Activated CD4-positive, alpha-beta memory T cell treated with anti-CD3 and anti-CD28 coated beads, Interleukin-2, amount 10 ng/mL, durations not matched to agents 7 days and 5 days (primary cell): Measurements from ENCODE around the gene ANKS1A. TPM values are rescaled to one million over a fixed set of nuclear protein-coding genes. Genes with fewer than 3 reads are reported as not detected.

Experiments
- CTCF ChIA-PET: fragments of 350-600 bp; sonication (Branson Sonifier 250); formaldehyde crosslinking; loops from one replicate; lab custom pipeline; 2021; ENCODE audit warnings: antibody characterized with exemption, inconsistent platforms; lab: Charles Lee
- POLR2A ChIA-PET: fragments of 350-600 bp; sonication (Branson Sonifier 250); formaldehyde crosslinking; loops from one replicate; lab custom pipeline; 2021; ENCODE audit warnings: antibody characterized with exemption; lab: Charles Lee
- DNase-seq: peaks from one replicate; pipeline ENCODE4 v3.0.0-alpha.2; 2020
- H3K27ac Mint-ChIP-seq: one replicate; pipeline ENCODE4 v1.8.0; 2021; ENCODE audit warnings: mild to moderate bottlenecking, mixed read lengths
- H3K27me3 Mint-ChIP-seq: one replicate; pipeline ENCODE4 v1.8.0; 2021; ENCODE audit warnings: mixed read lengths
- H3K36me3 Mint-ChIP-seq: one replicate; pipeline ENCODE4 v1.8.0; 2021; ENCODE audit warnings: low read depth, mixed read lengths
- H3K4me1 Mint-ChIP-seq: one replicate; pipeline ENCODE4 v1.8.0; 2021; ENCODE audit warnings: mixed read lengths
- H3K4me3 Mint-ChIP-seq: one replicate; pipeline ENCODE4 v1.8.0; 2021; ENCODE audit warnings: mild to moderate bottlenecking, mixed read lengths
- H3K9me3 Mint-ChIP-seq: one replicate; pipeline ENCODE4 v1.8.0; 2021; ENCODE audit warnings: mixed read lengths
- total RNA-seq, 2 experiments: library from RNA; stranded (reverse); gene quantifications; one replicate each; pipeline ENCODE4 v1.2.3, GENCODE V29; 2021

The ANKS1A gene
- total RNA-seq, 2 experiments from 2014 or later = 8.8 to 9.5 TPM

- ChIA-PET POLR2A (no interaction called here), CTCF (interaction anchor here (1.8 kb wide), 1 partner anchor 10 kb away, joined by 3 read pairs; no protein-coding TSS in a partner anchor)
- H3K9me3 Mint-ChIP-seq = no peaks in the 10 kb centered on the region
- no peaks in the 10 kb centered on the region for H3K36me3 Mint-ChIP-seq
- DNase-seq = no peak
- no peaks in the 10 kb centered on the region for H3K27me3 Mint-ChIP-seq
- H3K4me3 Mint-ChIP-seq = no peak overlapping the region
- H3K27ac Mint-ChIP-seq = no peak overlapping the region
- peaks cover 13% of the 10 kb centered on the region for H3K4me1 Mint-ChIP-seq
Measured at GRCh38 chr6:35065870-35066269, 176.8 kb downstream of the ANKS1A start.

- no peak for DNase-seq
- Mint-ChIP-seq H3K4me1 (peaks cover 13% of the 10 kb centered on the region), H3K4me3 (no peak overlapping the region), H3K36me3 (no peaks in the 10 kb centered on the region), H3K27ac (no peak overlapping the region), H3K27me3 (no peaks in the 10 kb centered on the region), H3K9me3 (no peaks in the 10 kb centered on the region)
- ChIA-PET CTCF (no interaction called here), POLR2A (no interaction called here)
Measured at GRCh38 chr6:35067234-35067633, 178.2 kb downstream of the ANKS1A start.

DNA sequence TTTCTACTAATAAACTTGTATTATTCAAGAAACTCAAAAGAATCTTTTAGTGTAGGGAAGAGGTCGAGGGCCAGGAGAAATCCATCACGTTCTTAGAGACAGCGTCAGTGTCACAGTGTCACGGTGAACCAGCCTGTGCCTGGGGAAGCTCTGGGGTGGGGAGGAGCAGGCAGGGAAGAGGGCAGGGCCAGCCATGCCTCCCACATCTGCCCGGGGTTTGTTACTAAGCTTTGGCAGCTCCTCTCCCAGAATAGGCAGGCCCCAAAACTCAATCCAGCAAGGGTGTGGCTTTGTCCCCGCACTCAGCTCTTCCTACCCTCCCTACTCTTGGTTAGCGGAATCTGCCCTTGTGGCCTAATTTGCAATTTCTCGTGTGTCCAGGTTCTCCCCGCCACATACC is 179.2 kb downstream of the ANKS1A start:
- ChIA-PET CTCF (no interaction called here), POLR2A (no interaction called here)
- Mint-ChIP-seq H3K27me3 (no peaks in the 10 kb centered on the region), H3K36me3 (no peaks in the 10 kb centered on the region), H3K4me1 (peaks cover 4% of the 10 kb centered on the region), H3K9me3 (no peaks in the 10 kb centered on the region), H3K27ac (no peak overlapping the region), H3K4me3 (no peak overlapping the region)
- DNase-seq = no peak

- no peaks in the 10 kb centered on the region for H3K4me1 Mint-ChIP-seq
- ChIA-PET POLR2A (no interaction called here), CTCF (no interaction called here)
- no peak for DNase-seq
- H3K36me3 Mint-ChIP-seq = no peaks in the 10 kb centered on the region
- no peak overlapping the region for H3K4me3 Mint-ChIP-seq
- H3K27ac Mint-ChIP-seq = no peak overlapping the region
- H3K27me3 Mint-ChIP-seq = no peaks in the 10 kb centered on the region
- no peaks in the 10 kb centered on the region for H3K9me3 Mint-ChIP-seq
Measured at GRCh38 chr6:35068644-35069043, 179.6 kb downstream of the ANKS1A start.

GRCh38 chr6:35069262-35069661 is 180.2 kb downstream of the ANKS1A start:
- Mint-ChIP-seq H3K27ac (no peak overlapping the region), H3K36me3 (no peaks in the 10 kb centered on the region), H3K9me3 (no peaks in the 10 kb centered on the region), H3K4me1 (no peaks in the 10 kb centered on the region), H3K4me3 (no peak overlapping the region), H3K27me3 (no peaks in the 10 kb centered on the region)
- ChIA-PET POLR2A (no interaction called here), CTCF (interaction anchor here (0.6 to 0.7 kb wide), 2 partner anchors 85 to 484 kb away, joined by 3 read pairs; no protein-coding TSS in a partner anchor)
- no peak for DNase-seq

DNA sequence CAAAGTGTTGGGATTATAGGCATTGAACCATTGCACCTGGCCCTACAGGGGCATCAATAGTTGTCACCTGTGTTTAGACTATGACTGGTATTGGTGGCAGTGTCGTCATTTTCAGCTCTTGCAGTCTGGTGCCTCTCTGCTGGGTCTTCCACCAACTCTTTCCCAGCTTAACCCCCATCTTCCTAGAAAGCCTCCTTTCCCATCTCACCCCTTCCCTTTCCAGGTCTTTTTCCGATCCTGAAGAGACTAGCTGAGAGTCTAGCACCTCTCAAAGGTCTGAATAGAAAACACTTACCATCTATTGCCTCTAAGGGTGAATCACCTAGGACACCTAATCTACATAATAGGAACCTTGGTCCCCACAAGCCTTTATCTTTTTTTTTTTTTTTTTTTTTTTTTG is 181.1 kb downstream of the ANKS1A start:
- Mint-ChIP-seq H3K4me1 (no peaks in the 10 kb centered on the region), H3K27me3 (no peaks in the 10 kb centered on the region), H3K9me3 (no peaks in the 10 kb centered on the region)

GRCh38 chr6:35071347-35071994 is 182.4 kb downstream of the ANKS1A start:
- Mint-ChIP-seq H3K27ac (no peak overlapping the region), H3K27me3 (no peaks in the 10 kb centered on the region), H3K4me3 (no peak overlapping the region), H3K9me3 (no peaks in the 10 kb centered on the region), H3K4me1 (no peaks in the 10 kb centered on the region), H3K36me3 (no peaks in the 10 kb centered on the region)
- ChIA-PET POLR2A (no interaction called here), CTCF (no interaction called here)
- DNase-seq = no peak

More for the DNA sequence above, 181.1 kb downstream of the ANKS1A start:
- DNase-seq = no peak
- no peak overlapping the region for H3K4me3 Mint-ChIP-seq
- ChIA-PET POLR2A (no interaction called here), CTCF (no interaction called here)
- no peak overlapping the region for H3K27ac Mint-ChIP-seq
- no peaks in the 10 kb centered on the region for H3K36me3 Mint-ChIP-seq

DNA sequence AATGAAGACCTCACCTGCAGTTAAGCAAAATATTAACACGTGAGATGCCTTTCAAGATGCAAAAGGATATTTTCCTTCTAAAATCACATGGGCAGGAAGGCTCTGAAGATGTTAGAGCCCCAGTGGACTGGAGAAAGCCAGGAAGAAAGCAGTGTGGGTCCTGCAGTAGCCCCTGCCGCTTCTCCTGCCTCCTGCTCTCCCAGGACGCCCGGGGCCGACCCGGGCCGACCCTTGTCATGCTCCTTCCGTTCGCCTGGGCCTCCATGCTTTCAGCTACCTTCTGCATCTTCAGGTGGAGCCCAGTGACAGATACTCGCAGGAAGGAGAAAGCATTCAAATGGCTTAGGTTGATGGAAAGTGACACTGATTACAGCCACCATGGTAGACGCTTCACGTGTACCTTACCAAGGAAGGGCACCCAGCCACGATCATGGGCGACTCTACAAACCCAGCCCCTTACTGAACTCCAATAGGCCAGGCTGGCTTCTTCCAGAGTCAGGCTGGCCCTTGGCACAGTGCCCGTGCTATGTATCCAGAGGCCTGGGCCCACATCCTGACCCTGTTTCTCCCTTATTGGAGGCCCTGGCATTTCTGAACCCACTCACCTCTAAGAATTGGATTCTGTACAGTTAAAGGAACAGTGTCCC is 183.1 kb downstream of the ANKS1A start:
- POLR2A ChIA-PET = no interaction called here
- no peaks in the 10 kb centered on the region for H3K27me3 Mint-ChIP-seq
- no peak overlapping the region for H3K4me3 Mint-ChIP-seq
- no peaks in the 10 kb centered on the region for H3K4me1 Mint-ChIP-seq
- H3K9me3 Mint-ChIP-seq = no peaks in the 10 kb centered on the region
- CTCF ChIA-PET = no interaction called here
- H3K27ac Mint-ChIP-seq = no peak overlapping the region
- H3K36me3 Mint-ChIP-seq = no peaks in the 10 kb centered on the region
- no peak for DNase-seq

- ChIA-PET CTCF (no interaction called here), POLR2A (no interaction called here)
- Mint-ChIP-seq H3K27ac (no peak overlapping the region), H3K36me3 (no peaks in the 10 kb centered on the region), H3K9me3 (no peaks in the 10 kb centered on the region), H3K4me3 (no peak overlapping the region), H3K4me1 (no peaks in the 10 kb centered on the region), H3K27me3 (no peaks in the 10 kb centered on the region)
- DNase-seq = no peak
Measured at GRCh38 chr6:35072698-35073055, 183.6 kb downstream of the ANKS1A start.

DNA sequence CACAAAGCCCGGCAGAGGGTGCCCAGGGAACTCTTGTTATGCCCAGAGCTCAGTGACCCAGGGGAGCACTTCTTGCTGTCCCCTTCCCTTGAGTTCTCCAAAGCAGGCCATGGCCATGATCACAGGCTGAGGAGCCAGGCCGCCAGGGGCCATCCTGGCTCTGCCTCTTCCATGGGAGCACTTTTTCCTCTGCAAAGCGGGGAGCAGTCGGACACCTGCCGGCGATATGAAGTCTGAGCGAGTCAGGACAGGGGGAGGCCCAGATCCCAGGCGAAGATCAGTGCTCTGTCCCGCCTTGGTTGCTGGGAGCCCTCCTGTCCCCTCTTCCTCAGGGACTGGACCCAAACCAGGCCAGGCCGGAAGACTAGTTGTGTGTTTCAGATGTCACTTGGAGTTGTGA is 184.2 kb downstream of the ANKS1A start:
- POLR2A ChIA-PET = no interaction called here
- DNase-seq = no peak
- Mint-ChIP-seq H3K27me3 (no peaks in the 10 kb centered on the region), H3K4me1 (no peaks in the 10 kb centered on the region), H3K27ac (no peak overlapping the region), H3K9me3 (no peaks in the 10 kb centered on the region), H3K36me3 (no peaks in the 10 kb centered on the region), H3K4me3 (no peak overlapping the region)
- CTCF ChIA-PET = no interaction called here

- no peaks in the 10 kb centered on the region for H3K36me3 Mint-ChIP-seq
- no peaks in the 10 kb centered on the region for H3K27me3 Mint-ChIP-seq
- ChIA-PET POLR2A (no interaction called here), CTCF (interaction anchor here (1.1 to 1.3 kb wide), 2 partner anchors 66 to 166 kb away, joined by 3 read pairs; no protein-coding TSS in a partner anchor)
- no peaks in the 10 kb centered on the region for H3K9me3 Mint-ChIP-seq
- H3K27ac Mint-ChIP-seq = no peak overlapping the region
- no peak for DNase-seq
- H3K4me3 Mint-ChIP-seq = no peak overlapping the region
- no peaks in the 10 kb centered on the region for H3K4me1 Mint-ChIP-seq
Measured at GRCh38 chr6:35073766-35074471, 184.9 kb downstream of the ANKS1A start.

DNA sequence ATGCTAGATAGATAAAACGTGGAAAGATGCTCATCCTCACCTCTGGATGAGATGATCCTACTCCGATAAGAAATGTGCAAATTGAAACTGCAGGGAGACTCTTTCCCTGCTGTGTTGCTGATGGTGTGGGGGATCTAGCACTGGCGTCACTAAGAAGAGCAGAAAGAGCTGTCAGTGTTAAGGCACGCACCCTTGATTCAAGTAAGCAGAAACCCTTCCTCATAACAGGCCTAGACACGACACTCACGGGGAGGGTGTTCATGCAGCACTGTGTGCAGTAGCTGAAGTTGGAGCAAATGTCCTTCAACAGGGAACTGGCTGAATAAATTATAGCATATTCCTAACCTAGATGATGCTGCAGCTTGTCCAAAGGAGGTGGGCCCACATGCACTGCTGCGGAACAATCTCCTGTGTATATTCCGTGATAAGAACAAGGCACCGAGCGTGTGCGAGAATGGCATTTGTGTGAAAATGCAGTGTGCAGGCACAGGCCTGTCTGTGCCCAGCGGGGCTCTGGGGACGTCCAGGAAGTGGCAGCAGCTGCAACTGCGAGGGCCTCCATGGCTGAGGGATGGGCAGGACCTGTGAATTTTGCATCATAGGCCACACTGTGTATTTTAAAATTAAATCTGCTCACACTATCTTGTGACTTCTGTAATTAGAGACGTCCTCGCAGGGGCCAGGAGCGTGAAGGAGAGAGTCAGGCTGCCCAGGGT is 188.1 kb downstream of the ANKS1A start:
- Mint-ChIP-seq H3K27ac (no peak overlapping the region), H3K27me3 (no peaks in the 10 kb centered on the region), H3K36me3 (no peaks in the 10 kb centered on the region), H3K4me3 (no peak overlapping the region), H3K9me3 (no peaks in the 10 kb centered on the region), H3K4me1 (no peaks in the 10 kb centered on the region)
- ChIA-PET POLR2A (no interaction called here), CTCF (no interaction called here)
- DNase-seq = no peak

- Mint-ChIP-seq H3K4me3 (no peak overlapping the region), H3K27me3 (no peaks in the 10 kb centered on the region), H3K9me3 (no peaks in the 10 kb centered on the region), H3K27ac (no peak overlapping the region), H3K4me1 (no peaks in the 10 kb centered on the region), H3K36me3 (no peaks in the 10 kb centered on the region)
- DNase-seq = no peak
- POLR2A ChIA-PET = no interaction called here
- CTCF ChIA-PET = no interaction called here
Measured at GRCh38 chr6:35077713-35078105, 188.7 kb downstream of the ANKS1A start.
